ENCODE data around the gene ELOF1. TPM values are rescaled to one million over a fixed set of nuclear protein-coding genes. Genes with fewer than 3 reads are reported as not detected.

ELOF1 gene
- total RNA-seq, 4 donors from 2014 or later: 18.7 to 57.0 (median 30.9) TPM

DNA sequence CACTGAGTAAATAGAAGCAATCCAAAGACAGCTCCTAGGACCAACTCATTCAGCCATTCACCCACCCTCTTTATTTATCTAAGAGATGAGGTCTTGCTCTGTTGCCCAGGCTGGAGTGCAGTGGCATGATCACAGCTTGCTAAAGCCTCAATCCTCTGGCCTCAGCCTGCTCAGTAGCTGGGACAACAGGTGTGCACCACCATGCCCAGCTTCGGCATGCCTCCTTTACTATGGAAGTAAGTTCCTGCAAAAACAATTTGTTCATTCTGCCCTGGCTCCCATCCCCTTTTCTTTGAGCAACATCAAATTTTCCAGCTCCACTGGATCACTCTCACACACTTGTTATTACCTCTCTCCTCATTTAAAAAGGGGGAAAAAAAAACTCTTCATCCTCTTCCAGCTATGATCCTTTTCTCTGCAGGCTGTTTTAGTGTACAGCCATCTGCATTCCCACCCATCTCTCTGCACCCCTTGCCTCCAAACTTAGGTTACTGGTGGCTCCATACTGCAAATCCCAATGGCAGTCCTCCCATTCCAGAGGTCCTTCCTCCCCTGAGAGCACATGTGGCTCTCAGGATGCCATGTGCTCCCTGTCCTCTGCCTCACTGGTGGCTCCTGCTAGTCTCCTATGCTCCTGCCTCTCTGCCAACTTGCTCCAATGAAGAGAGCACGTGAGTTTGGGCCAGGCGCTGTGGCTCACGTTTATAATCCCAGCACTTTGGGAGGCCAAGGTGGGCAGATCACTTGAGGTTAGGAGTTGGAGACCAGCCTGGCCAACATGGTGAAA is 2.2 kb downstream of the ELOF1 start:
- Histone ChIP-seq H3K4me1 (peaks cover 14 to 15% of the 10 kb centered on the region in 2 donors), H3K4me3 (replicated peaks in 1 of 3) (no peak overlapping the region), H3K36me3 (peaks cover 15 to 17% of the 10 kb centered on the region in 2 donors), H3K9me3 (no peaks in the 10 kb centered on the region), H3K27ac (no peak overlapping the region), H3K27me3 (no peaks in the 10 kb centered on the region)
- intact Hi-C loops (cut with DNase I): no loop called here
- WGBS, 2 donors: 81 to 88% methylated on average over 4 of the region's 4 CpGs
- TF ChIP-seq, protein P1, sequence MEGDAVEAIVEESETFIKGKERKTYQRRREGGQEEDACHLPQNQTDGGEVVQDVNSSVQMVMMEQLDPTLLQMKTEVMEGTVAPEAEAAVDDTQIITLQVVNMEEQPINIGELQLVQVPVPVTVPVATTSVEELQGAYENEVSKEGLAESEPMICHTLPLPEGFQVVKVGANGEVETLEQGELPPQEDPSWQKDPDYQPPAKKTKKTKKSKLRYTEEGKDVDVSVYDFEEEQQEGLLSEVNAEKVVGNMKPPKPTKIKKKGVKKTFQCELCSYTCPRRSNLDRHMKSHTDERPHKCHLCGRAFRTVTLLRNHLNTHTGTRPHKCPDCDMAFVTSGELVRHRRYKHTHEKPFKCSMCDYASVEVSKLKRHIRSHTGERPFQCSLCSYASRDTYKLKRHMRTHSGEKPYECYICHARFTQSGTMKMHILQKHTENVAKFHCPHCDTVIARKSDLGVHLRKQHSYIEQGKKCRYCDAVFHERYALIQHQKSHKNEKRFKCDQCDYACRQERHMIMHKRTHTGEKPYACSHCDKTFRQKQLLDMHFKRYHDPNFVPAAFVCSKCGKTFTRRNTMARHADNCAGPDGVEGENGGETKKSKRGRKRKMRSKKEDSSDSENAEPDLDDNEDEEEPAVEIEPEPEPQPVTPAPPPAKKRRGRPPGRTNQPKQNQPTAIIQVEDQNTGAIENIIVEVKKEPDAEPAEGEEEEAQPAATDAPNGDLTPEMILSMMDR (IDR thresholded peaks at IDR 0.05): no peak
- no peak for TF ChIP-seq POLR2A (IDR thresholded peaks at IDR 0.05)
- no peak for DNase-seq

DNA sequence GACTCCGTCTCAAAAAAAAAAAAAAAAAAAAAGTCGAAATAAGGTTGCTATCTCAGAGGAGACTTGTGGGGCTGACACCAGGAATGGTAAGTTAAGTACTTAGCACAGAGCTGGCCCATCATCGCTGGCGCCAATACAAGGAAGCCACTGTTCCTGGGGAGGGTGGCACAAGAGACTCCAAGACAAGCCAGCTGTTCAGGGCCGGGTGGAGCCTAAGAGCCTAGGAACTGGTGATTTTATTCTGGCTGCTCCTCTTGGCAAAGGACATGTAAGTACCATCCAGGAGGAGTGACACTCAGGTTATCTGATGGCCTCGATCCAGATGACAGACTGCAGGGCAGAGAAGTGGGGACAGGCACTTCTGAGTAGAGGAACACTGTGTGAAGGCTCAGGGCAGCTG is 3.8 kb downstream of the ELOF1 start:
- Histone ChIP-seq H3K4me3 (replicated peaks in 1 of 3) (no peak overlapping the region), H3K27me3 (no peaks in the 10 kb centered on the region), H3K27ac (no peak overlapping the region), H3K36me3 (peaks cover 15 to 17% of the 10 kb centered on the region in 2 donors), H3K9me3 (no peaks in the 10 kb centered on the region), H3K4me1 (peaks cover 14 to 15% of the 10 kb centered on the region in 2 donors)
- 88 to 91% methylated on average over 6 of the region's 6 CpGs for whole genome bisulfite sequencing, 2 donors
- intact Hi-C loops (cut with DNase I): no loop called here
- no peak for TF ChIP-seq POLR2A (IDR thresholded peaks at IDR 0.05)
- TF ChIP-seq, protein P1 (IDR thresholded peaks at IDR 0.05): no peak
- no peak for DNase-seq

DNA sequence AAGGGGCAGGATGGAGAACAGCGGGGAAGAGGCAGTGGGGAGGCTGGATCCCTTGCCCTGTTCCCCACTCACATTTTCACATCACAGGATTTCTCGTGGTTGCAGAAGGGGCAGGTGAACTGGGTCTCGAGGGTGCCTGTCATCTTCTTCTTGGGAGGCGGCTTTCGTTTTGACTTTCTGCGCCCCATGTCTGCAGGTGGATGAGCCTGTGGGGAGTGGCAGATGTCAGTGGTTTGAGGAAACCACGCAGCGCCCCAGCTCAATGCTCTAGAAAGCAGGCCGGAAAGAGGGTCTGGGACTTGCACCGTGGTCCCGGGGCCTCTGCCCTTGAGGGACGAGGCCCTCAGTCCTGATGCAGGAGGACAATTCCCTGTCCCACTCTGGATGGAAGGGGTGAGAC is 4.9 kb downstream of the ELOF1 start:
- 81 to 91% methylated on average over 8 of the region's 12 CpGs for WGBS, 2 donors
- no peak for DNase-seq
- no peaks in the 10 kb centered on the region for H3K9me3 ChIP-seq
- H3K4me1 ChIP-seq: peaks cover 9 to 14% of the 10 kb centered on the region in 2 donors
- intact Hi-C loops (cut with DNase I): no loop called here
- TF ChIP-seq, protein P1 (IDR thresholded peaks at IDR 0.05): no peak
- no peak for TF ChIP-seq POLR2A (IDR thresholded peaks at IDR 0.05)
- H3K4me3 ChIP-seq (replicated peaks in 1 of 3): no peak overlapping the region
- H3K27me3 ChIP-seq: no peaks in the 10 kb centered on the region
- H3K27ac ChIP-seq: no peak overlapping the region
- peaks cover 15 to 17% of the 10 kb centered on the region in 2 donors for H3K36me3 ChIP-seq

DNA sequence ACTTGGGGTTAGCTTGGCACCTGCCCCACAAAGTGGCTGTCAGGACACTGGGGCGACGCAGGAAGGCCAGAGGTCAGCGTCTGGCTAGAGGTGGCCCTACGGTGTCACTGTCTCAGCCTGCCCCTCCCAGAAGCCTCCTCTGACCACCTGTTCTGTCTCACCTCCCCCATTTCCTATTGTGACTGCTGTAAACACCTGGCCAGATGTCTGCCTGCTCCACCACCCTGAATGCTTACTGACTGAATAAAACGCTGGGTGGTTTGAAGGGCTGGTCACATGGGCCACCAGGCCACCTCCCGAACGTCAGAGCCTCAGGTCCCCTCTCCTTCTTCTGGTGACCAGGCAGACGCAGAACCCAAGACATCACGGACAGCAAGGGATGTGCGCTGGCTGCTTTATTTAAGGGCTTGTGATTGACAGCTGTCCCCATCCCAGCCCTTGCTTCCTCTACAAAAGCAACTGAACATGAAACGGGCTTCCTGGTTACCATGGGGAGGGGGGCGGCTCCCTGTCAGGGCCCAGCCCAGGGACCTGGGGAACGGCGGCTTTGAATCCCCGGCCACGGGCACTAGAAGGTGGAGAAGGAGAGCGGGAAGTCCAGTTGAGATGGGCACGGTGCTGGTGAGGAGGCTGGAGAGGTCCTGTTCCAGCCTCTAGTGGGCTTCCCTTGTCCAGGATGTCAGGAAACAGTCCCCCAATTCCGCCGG is 6.2 kb downstream of the ELOF1 start:
- intact Hi-C loops (cut with DNase I): no loop called here
- H3K4me1 ChIP-seq: peaks cover 2 to 5% of the 10 kb centered on the region in 2 donors
- no peak for DNase-seq
- H3K36me3 ChIP-seq: peaks cover 15 to 17% of the 10 kb centered on the region in 2 donors
- no peaks in the 10 kb centered on the region for H3K27me3 ChIP-seq
- TF ChIP-seq, protein P1 (IDR thresholded peaks at IDR 0.05): no peak
- no peak for TF ChIP-seq POLR2A (IDR thresholded peaks at IDR 0.05)
- WGBS, 2 donors: 89 to 97% methylated on average over 12 to 20 of the region's 20 CpGs
- H3K9me3 ChIP-seq: no peaks in the 10 kb centered on the region
- no peak overlapping the region for H3K27ac ChIP-seq
- no peak overlapping the region for H3K4me3 ChIP-seq (replicated peaks in 1 of 3)
